Gastroesophageal sphincter (tissue), 3 donors: ENCODE measurements around the gene CCDC117.

Experiments used
- CTCF ChIP-seq, 4 experiments: fragments of 200-600 bp in 2 of 4; fragments of 450-650 bp in 2 of 4; sonication (generic) in 1 of 4; IDR thresholded peaks; one replicate each; pipeline ENCODE4 v1.5.1; 2017 to 2019; ENCODE audit warnings: antibody characterized with exemption in 4 of 4, mild to moderate bottlenecking in 2 of 4, moderate library complexity in 2 of 4
- EP300 ChIP-seq: sonication (generic); formaldehyde crosslinking; IDR thresholded peaks from one replicate; pipeline ENCODE4 v1.6.1; 2017; ENCODE audit warnings: antibody characterized with exemption, mild to moderate bottlenecking
- POLR2A ChIP-seq, 2 donors: fragments of 450-650 bp; IDR thresholded peaks; one replicate each; pipeline ENCODE4 v1.6.1; 2017; ENCODE audit warnings: antibody characterized with exemption in 2 of 2, mild to moderate bottlenecking in 2 of 2, moderate library complexity in 1 of 2
- POLR2AphosphoS5 ChIP-seq: sonication (generic); formaldehyde crosslinking; IDR thresholded peaks from one replicate; pipeline ENCODE4 v1.6.1; 2017; ENCODE audit warnings: antibody characterized with exemption

GRCh38 chr22:28783786-28784671 is 11.5 kb downstream of the CCDC117 start:
- TF ChIP-seq CTCF (IDR thresholded peaks at IDR 0.05) (no peak), POLR2A (IDR thresholded peaks at IDR 0.05) (no peak), EP300 (no peak), POLR2AphosphoS5 (no peak)
